Dendritic cell treated with granulocyte-macrophage colony-stimulating factor and Interleukin-4, amounts not matched to agents 40 ng/mL and 50 ng/mL, for 4 days (primary cell): ENCODE data around the gene ZBTB16.

ENCODE experiments used
- H3K27ac Mint-ChIP-seq: one replicate; pipeline ENCODE4 v1.8.0; 2022; ENCODE audit warnings: mild to moderate bottlenecking, mixed read lengths
- H3K27me3 Mint-ChIP-seq: one replicate; pipeline ENCODE4 v1.8.0; 2022; ENCODE audit warnings: mild to moderate bottlenecking, mixed read lengths
- H3K36me3 Mint-ChIP-seq: one replicate; pipeline ENCODE4 v1.8.0; 2022; ENCODE audit warnings: low read depth, mixed read lengths
- H3K4me1 Mint-ChIP-seq: one replicate; pipeline ENCODE4 v1.8.0; 2022; ENCODE audit warnings: low read depth, mixed read lengths
- H3K4me3 Mint-ChIP-seq: one replicate; pipeline ENCODE4 v1.8.0; 2022; ENCODE audit warnings: mild to moderate bottlenecking, moderate library complexity, mixed read lengths
- H3K9me3 Mint-ChIP-seq: one replicate; pipeline ENCODE4 v1.8.0; 2022; ENCODE audit warnings: mixed read lengths
- intact Hi-C: fragments of 100-400 bp; cut with micrococcal nuclease; formaldehyde crosslinking; loops from one replicate; pipeline ENCODE4 v1.15.0; 2022

Gene ZBTB16

GRCh38 chr11:114237321-114238280 lies 178.1 kb downstream of the ZBTB16 start:
- Mint-ChIP-seq H3K9me3 (no peaks in the 10 kb centered on the region), H3K4me1 (no peaks in the 10 kb centered on the region), H3K27me3 (no peaks in the 10 kb centered on the region), H3K4me3 (no peak overlapping the region), H3K36me3 (no peaks in the 10 kb centered on the region), H3K27ac (no peak overlapping the region)
- intact Hi-C loops: no loop called here

- Mint-ChIP-seq H3K36me3 (no peaks in the 10 kb centered on the region), H3K27me3 (no peaks in the 10 kb centered on the region), H3K9me3 (no peaks in the 10 kb centered on the region), H3K4me1 (no peaks in the 10 kb centered on the region), H3K27ac (no peak overlapping the region), H3K4me3 (no peak overlapping the region)
- intact Hi-C loops: no loop called here
Measured at GRCh38 chr11:114239753-114240161, 180.2 kb downstream of the ZBTB16 start.

DNA sequence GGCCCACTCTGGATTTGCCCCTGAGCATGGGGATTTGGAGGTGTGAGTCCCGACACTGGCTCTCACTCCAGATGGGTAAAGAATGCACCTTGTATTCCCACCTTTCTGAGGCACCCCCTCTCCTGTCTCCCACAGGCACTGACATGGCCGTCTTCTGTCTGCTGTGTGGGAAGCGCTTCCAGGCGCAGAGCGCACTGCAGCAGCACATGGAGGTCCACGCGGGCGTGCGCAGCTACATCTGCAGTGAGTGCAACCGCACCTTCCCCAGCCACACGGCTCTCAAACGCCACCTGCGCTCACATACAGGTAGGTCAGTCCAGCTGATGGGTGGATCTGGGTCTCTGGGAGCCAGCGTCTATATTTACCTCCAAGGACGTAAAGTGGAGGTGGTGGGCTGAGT lies 182.5 kb downstream of the ZBTB16 start:
- Mint-ChIP-seq H3K4me1 (no peaks in the 10 kb centered on the region), H3K4me3 (no peak overlapping the region), H3K36me3 (no peaks in the 10 kb centered on the region), H3K27ac (no peak overlapping the region), H3K27me3 (no peaks in the 10 kb centered on the region), H3K9me3 (no peaks in the 10 kb centered on the region)
- intact Hi-C loops: no loop called here

GRCh38 chr11:114243461-114244372 lies 184.2 kb downstream of the ZBTB16 start:
- no peaks in the 10 kb centered on the region for H3K9me3 Mint-ChIP-seq
- H3K4me3 Mint-ChIP-seq: no peak overlapping the region
- H3K4me1 Mint-ChIP-seq: no peaks in the 10 kb centered on the region
- intact Hi-C loops: no loop called here
- no peaks in the 10 kb centered on the region for H3K36me3 Mint-ChIP-seq
- H3K27me3 Mint-ChIP-seq: no peaks in the 10 kb centered on the region
- no peak overlapping the region for H3K27ac Mint-ChIP-seq

- Mint-ChIP-seq H3K36me3 (no peaks in the 10 kb centered on the region), H3K9me3 (no peaks in the 10 kb centered on the region), H3K4me1 (no peaks in the 10 kb centered on the region), H3K27me3 (no peaks in the 10 kb centered on the region), H3K27ac (no peak overlapping the region), H3K4me3 (no peak overlapping the region)
- intact Hi-C loops: no loop called here
Measured at GRCh38 chr11:114244726-114245394, 185.3 kb downstream of the ZBTB16 start.

DNA sequence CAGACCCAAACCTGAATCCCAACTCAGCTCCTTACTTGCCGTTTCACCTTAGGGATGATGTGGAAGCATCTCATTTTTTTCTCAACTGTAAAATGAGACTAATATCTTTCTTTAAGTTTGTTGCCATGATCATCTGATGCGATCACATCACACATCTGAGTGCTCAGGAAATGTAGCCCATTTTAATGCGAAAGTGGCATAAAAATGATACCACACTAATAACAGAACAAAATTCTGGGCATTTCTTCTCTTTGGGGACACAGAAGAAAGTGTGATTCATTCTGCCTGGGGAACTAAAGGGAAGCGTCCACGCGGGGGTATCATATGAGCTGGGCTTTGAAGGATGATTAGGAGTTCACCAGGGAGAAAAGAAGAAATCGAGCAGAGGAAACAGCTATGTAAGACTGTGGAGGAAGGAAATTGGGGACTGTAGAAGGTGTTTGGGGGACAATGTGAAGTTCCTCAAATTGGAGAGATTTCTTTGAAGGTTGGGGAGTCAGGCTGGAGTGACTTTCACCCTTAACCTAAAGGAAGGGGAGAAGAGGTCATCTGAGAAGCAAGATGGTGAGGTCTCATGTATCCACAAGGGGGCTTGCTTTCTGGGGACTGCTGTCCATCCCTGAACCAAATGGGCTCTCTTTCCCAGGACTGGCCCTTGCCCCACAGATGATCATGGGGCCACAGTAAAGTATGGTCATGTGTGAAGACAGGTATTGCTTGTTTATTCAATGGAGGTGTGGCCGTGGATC lies 187.0 kb downstream of the ZBTB16 start:
- intact Hi-C loops: no loop called here
- no peaks in the 10 kb centered on the region for H3K9me3 Mint-ChIP-seq
- no peak overlapping the region for H3K27ac Mint-ChIP-seq
- H3K4me1 Mint-ChIP-seq: no peaks in the 10 kb centered on the region
- H3K4me3 Mint-ChIP-seq: no peak overlapping the region
- no peaks in the 10 kb centered on the region for H3K36me3 Mint-ChIP-seq
- no peaks in the 10 kb centered on the region for H3K27me3 Mint-ChIP-seq

DNA sequence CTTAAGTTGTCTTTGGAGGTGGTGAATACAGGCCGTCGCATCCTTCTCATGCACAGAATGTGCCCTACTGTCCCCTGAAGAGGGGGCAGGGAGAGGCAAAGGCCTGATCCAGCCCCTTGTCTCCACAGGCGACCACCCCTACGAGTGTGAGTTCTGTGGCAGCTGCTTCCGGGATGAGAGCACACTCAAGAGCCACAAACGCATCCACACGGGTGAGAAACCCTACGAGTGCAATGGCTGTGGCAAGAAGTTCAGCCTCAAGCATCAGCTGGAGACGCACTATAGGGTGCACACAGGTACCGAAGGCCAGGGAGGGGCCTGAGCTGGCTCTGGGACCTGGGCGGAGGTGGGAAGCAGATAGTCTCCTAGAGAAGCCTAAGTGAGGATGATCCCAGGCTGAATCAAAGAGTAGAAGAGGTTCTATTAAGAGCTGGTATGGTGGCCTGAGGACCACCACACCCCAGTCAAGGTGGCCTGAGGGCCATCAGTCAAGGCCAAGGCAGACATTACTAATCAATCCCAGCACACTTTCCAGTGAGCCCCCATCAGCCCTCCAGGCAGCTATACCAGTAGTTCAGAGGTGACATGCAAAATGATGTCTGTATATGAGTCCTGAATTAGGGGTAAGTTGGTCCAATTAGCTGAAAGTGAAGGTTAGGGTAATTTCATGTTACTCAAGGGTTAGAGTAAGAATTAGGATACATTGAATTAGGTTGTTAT lies 187.7 kb downstream of the ZBTB16 start:
- intact Hi-C loops: no loop called here
- Mint-ChIP-seq H3K4me3 (no peak overlapping the region), H3K4me1 (no peaks in the 10 kb centered on the region), H3K36me3 (no peaks in the 10 kb centered on the region), H3K27ac (no peak overlapping the region), H3K27me3 (no peaks in the 10 kb centered on the region), H3K9me3 (no peaks in the 10 kb centered on the region)

- no peaks in the 10 kb centered on the region for H3K27me3 Mint-ChIP-seq
- intact Hi-C loops: no loop called here
- H3K4me1 Mint-ChIP-seq: no peaks in the 10 kb centered on the region
- H3K4me3 Mint-ChIP-seq: no peak overlapping the region
- H3K27ac Mint-ChIP-seq: no peak overlapping the region
- no peaks in the 10 kb centered on the region for H3K36me3 Mint-ChIP-seq
- H3K9me3 Mint-ChIP-seq: no peaks in the 10 kb centered on the region
Measured at GRCh38 chr11:114250180-114250579, 190.7 kb downstream of the ZBTB16 start.

GRCh38 chr11:114250993-114251814 lies 191.7 kb downstream of the ZBTB16 start:
- no peak overlapping the region for H3K27ac Mint-ChIP-seq
- no peaks in the 10 kb centered on the region for H3K36me3 Mint-ChIP-seq
- no peak overlapping the region for H3K4me3 Mint-ChIP-seq
- no peaks in the 10 kb centered on the region for H3K9me3 Mint-ChIP-seq
- no peaks in the 10 kb centered on the region for H3K27me3 Mint-ChIP-seq
- H3K4me1 Mint-ChIP-seq: no peaks in the 10 kb centered on the region
- intact Hi-C loops: no loop called here

DNA sequence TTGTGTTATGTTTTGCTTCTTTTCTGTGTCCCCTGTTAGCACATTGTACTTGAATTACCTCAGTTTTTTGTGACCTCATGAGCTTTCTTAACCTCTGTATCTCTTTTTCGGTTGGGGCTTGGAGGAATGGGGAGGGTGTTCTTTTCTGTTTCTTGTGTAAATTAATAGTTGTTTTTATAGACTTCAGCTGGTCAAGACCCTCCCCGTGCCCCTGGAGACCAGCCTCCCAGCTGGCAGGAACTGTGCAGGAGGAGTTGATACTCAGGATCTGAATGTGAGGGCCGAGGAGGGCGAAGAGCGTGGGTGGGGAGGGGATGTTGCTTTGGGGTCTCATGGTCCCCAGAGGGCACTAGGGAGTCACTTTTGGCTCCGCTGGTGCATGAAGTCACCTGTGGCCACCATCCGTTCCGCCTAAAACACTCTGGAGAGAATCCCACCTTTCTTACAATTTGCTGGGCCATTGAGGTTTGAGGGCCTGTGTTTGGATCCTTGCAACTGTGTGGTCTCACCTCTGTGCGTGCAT lies 192.4 kb downstream of the ZBTB16 start:
- Mint-ChIP-seq H3K36me3 (no peaks in the 10 kb centered on the region), H3K27ac (no peak overlapping the region), H3K27me3 (no peaks in the 10 kb centered on the region), H3K4me3 (no peak overlapping the region), H3K9me3 (no peaks in the 10 kb centered on the region), H3K4me1 (no peaks in the 10 kb centered on the region)
- intact Hi-C loops: no loop called here

DNA sequence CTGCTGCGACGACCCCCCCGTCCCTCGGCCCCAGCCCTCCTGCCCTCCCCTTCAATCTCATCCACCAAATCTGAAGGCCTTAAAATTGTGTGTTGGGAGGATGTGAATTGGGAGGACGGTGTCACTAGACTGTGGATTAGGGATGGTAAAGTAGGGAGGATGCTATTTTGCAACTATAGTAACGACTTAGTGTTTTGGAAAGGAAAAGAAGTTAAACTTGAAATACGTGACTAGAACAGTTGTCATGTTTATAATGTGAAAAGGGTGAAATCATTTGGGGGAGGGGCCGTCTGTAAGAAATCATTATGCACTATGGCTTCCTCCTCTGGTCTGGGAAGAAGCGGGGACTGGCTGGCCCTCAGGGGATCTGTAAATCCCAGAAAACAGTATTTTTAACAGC lies 193.3 kb downstream of the ZBTB16 start:
- no peak overlapping the region for H3K4me3 Mint-ChIP-seq
- no peaks in the 10 kb centered on the region for H3K27me3 Mint-ChIP-seq
- H3K27ac Mint-ChIP-seq: no peak overlapping the region
- no peaks in the 10 kb centered on the region for H3K36me3 Mint-ChIP-seq
- intact Hi-C loops: no loop called here
- no peaks in the 10 kb centered on the region for H3K4me1 Mint-ChIP-seq
- no peaks in the 10 kb centered on the region for H3K9me3 Mint-ChIP-seq

DNA sequence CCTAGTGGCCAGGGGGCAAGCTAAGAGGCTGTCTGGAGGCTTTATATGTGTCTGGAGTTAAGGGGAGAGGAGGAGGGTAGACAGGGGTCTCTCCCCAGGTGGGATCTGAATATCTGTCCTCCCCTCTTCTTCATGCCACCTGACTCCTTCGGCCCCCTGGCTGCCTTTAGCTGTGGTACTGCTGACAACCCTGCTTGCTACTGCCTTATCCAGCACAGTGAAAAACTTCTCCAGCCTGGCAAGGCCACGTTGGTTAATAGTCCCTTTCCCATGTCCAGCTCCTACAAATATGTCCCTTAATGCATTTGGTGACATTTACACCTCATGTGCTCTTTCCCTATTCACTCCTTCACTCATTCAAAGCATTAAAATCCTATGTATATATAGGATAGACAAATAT lies 194.3 kb downstream of the ZBTB16 start:
- Mint-ChIP-seq H3K27me3 (no peaks in the 10 kb centered on the region), H3K9me3 (no peaks in the 10 kb centered on the region), H3K4me1 (peaks cover 5% of the 10 kb centered on the region), H3K4me3 (no peak overlapping the region), H3K36me3 (no peaks in the 10 kb centered on the region), H3K27ac (no peak overlapping the region)
- intact Hi-C loops: no loop called here
